K562 (cell line): ENCODE results near the gene SEC24B. TPM values are rescaled to one million over a fixed set of nuclear protein-coding genes. Genes with fewer than 3 reads are reported as not detected.
A peak's percentile ranks its signal among the peaks of the same experiment; 100 is the strongest.

Experiments
- ATAC-seq: fragments of 200-7000 bp; cut with Tn5 transposase; 3 replicates; pipeline ENCODE4 v1.9.1; 2020; ENCODE audit warnings: moderate library complexity
- BruUV-seq: library from RNA; stranded (reverse); fragments of 400-500 nt; replicated peaks from 2 replicates; lab custom pipeline; 2021; lab: Mats Ljungman, UMichigan
- CTCF ChIA-PET: fragments of 300-600 bp; formaldehyde crosslinking; extraction: SDS; loops from one replicate; lab custom pipeline; 2021; ENCODE audit warnings: low intra/inter-chr PET ratio; lab: Yijun Ruan, JAX
- POLR2A ChIA-PET: fragments of 300-600, 350-650 bp; sonication (Branson Sonifier 250); formaldehyde crosslinking; extraction: SDS; loops from one replicate; lab custom pipeline; 2021; ENCODE audit warnings: antibody characterized with exemption, inconsistent platforms; lab: Yijun Ruan, JAX
- DNase-seq, 4 experiments: peaks; one replicate each; pipeline versions ENCODE4 v3.0.0 to v3.0.0-alpha.2; 2011 to 2018; ENCODE audit warnings: low spot score in 3 of 4, mixed read lengths in 3 of 4; ENCODE audit errors: extremely low read depth in 1 of 4
- FAIRE-seq: peaks from 2 replicates; lab custom pipeline; 2011; peaks lifted over from hg19 to GRCh38; lab: Jason Lieb, UNC
- H2AFZ ChIP-seq: 2 replicates; pipeline ENCODE4 v1.6.0; 2011; ENCODE audit warnings: low read depth, low read length, control low read depth, inconsistent platforms
- H3K27ac ChIP-seq: fragments of 200-600 bp; 3 replicates; pipeline ENCODE4 v1.8.0; 2011; ENCODE audit warnings: low read depth, mild to moderate bottlenecking, control low read depth, inconsistent platforms, low read length, moderate library complexity, mixed read lengths; ENCODE audit errors: extremely low read depth
- H3K27me3 ChIP-seq, 2 experiments: fragments of 300-600 bp in 1 of 2; 2 replicates in 1 of 2; 3 replicates in 1 of 2; pipeline versions ENCODE4 v1.6.0 to v1.8.0; 2011; ENCODE audit warnings: inconsistent platforms in 2 of 2, low read length in 2 of 2, mild to moderate bottlenecking in 1 of 2, mixed read lengths in 1 of 2, moderate library complexity in 1 of 2; ENCODE audit not compliant: control insufficient read depth in 2 of 2, insufficient read depth in 2 of 2
- H3K36me3 ChIP-seq: fragments of 300-600 bp; 3 replicates; pipeline ENCODE4 v1.8.0; 2011; ENCODE audit warnings: mild to moderate bottlenecking, low read length, inconsistent platforms; ENCODE audit not compliant: control insufficient read depth, insufficient read depth
- H3K4me1 ChIP-seq, 2 experiments: fragments of 200-600 bp in 1 of 2; replicated peaks in 1 of 2; 2 replicates in 1 of 2; 3 replicates in 1 of 2; pipeline versions ENCODE4 v1.5.1 to v1.8.0; 2011; ENCODE audit warnings: inconsistent platforms in 2 of 2, low read length in 2 of 2, mild to moderate bottlenecking in 1 of 2, mixed read lengths in 1 of 2, moderate library complexity in 1 of 2; ENCODE audit not compliant: control insufficient read depth in 2 of 2, insufficient read depth in 2 of 2
- H3K4me2 ChIP-seq: 2 replicates; pipeline ENCODE4 v1.6.1; 2011; ENCODE audit warnings: low read length, control low read depth, inconsistent platforms, mixed read lengths; ENCODE audit not compliant: insufficient read depth
- H3K4me3 ChIP-seq: fragments of 200-600 bp; sonication (generic), shearing (Covaris generic); 2 replicates; pipeline ENCODE4 v1.5.1; 2016; ENCODE audit warnings: control low read depth, inconsistent platforms
- H3K79me2 ChIP-seq: fragments of 200-600 bp; 3 replicates; pipeline ENCODE4 v1.8.0; 2011; ENCODE audit warnings: low read length, inconsistent platforms; ENCODE audit not compliant: control insufficient read depth, insufficient read depth
- H3K9ac ChIP-seq, 2 experiments: 2 replicates each; pipeline versions ENCODE4 v1.6.0 to v1.6.1; 2011; ENCODE audit warnings: low read depth in 2 of 2, low read length in 2 of 2, control low read depth in 1 of 2, inconsistent platforms in 1 of 2, mild to moderate bottlenecking in 1 of 2, mixed read lengths in 1 of 2; ENCODE audit not compliant: insufficient read depth in 1 of 2
- H3K9me1 ChIP-seq: one replicate; pipeline ENCODE4 v1.6.0; 2011; ENCODE audit warnings: inconsistent platforms, mild to moderate bottlenecking, low read length, moderate library complexity; ENCODE audit not compliant: control insufficient read depth, insufficient read depth
- H3K9me3 ChIP-seq: replicated peaks from 2 replicates; pipeline ENCODE4 v1.5.1; 2011; ENCODE audit warnings: low read depth, low read length, inconsistent platforms; ENCODE audit not compliant: control insufficient read depth, insufficient read depth
- H4K20me1 ChIP-seq: replicated peaks from 2 replicates; pipeline ENCODE4 v1.6.1; 2011; ENCODE audit warnings: low read length, inconsistent platforms, mixed read lengths; ENCODE audit not compliant: control insufficient read depth, insufficient read depth
- CBFA2T2 ChIP-seq: fragments of 450-650 bp; conservative IDR thresholded peaks from 2 replicates; pipeline ENCODE4 v1.6.1; 2017; ENCODE audit warnings: mild to moderate bottlenecking
- CREM ChIP-seq: IDR thresholded peaks from 2 replicates; pipeline ENCODE4 v1.6.1; 2014; ENCODE audit warnings: antibody characterized with exemption, low read depth
- GABPB1 ChIP-seq: sonication (generic); formaldehyde crosslinking; IDR thresholded peaks from 2 replicates; pipeline ENCODE4 v1.8.0; 2022; ENCODE audit warnings: mild to moderate bottlenecking, missing genetic modification reagents
- LEF1 ChIP-seq: fragments of 450-650 bp; IDR thresholded peaks from 2 replicates; pipeline ENCODE4 v1.6.1; 2016; ENCODE audit warnings: mild to moderate bottlenecking
- PTRF ChIP-seq: fragments of 450-650 bp; IDR thresholded peaks from 2 replicates; pipeline ENCODE4 v1.6.1; 2016; ENCODE audit warnings: mild to moderate bottlenecking, missing genetic modification characterization, missing compliant biosample characterization
- RAD21 ChIP-seq, 2 experiments: fragments of 250-450 bp in 1 of 2; fragments of 450-650 bp in 1 of 2; sonication (Bioruptor Pico) in 1 of 2; formaldehyde crosslinking in 1 of 2; IDR thresholded peaks in 1 of 2; conservative IDR thresholded peaks in 1 of 2; 2 replicates each; pipeline versions ENCODE4 v1.4.0 to v1.8.0; 2020 to 2022; ENCODE audit warnings: mild to moderate bottlenecking in 2 of 2, moderate library complexity in 1 of 2
- RCOR1 ChIP-seq, 2 experiments: IDR thresholded peaks; 2 replicates each; pipeline ENCODE4 v1.6.1; 2012; ENCODE audit warnings: low read depth in 2 of 2, low read length in 2 of 2, borderline replicate concordance in 1 of 2, improper control_type of control experiment in 1 of 2
- TCFL5 ChIP-seq: fragments of 250-450 bp; sonication (Bioruptor Pico); conservative IDR thresholded peaks from 2 replicates; pipeline ENCODE4 v1.6.1; 2021; ENCODE audit warnings: mild to moderate bottlenecking, moderate library complexity, matching md5 sums
- XRCC4 ChIP-seq: IDR thresholded peaks from one replicate; pipeline ENCODE4 v1.6.1; 2011; ENCODE audit not compliant: insufficient read depth, insufficient read length; ENCODE audit errors: extremely low read depth
- ZC3H8 ChIP-seq: fragments of 450-650 bp; IDR thresholded peaks from 2 replicates; pipeline ENCODE4 v1.6.1; 2017
- ZNF79 ChIP-seq: fragments of 250-450 bp; sonication (Bioruptor Pico); IDR thresholded peaks from 2 replicates; pipeline ENCODE4 v1.4.0; 2020; ENCODE audit warnings: low read depth, mild to moderate bottlenecking, moderate library complexity
- WGBS: fragments of 100-300 bp; shearing (Covaris generic); methylation state at CpG from one replicate; pipeline ENCODE4 v1.1.6; 2016; ENCODE audit warnings: low coverage, mixed read lengths; ENCODE audit not compliant: insufficient coverage; ENCODE audit errors: missing lambda C conversion rate; 5-methylcytosine and 5-hydroxymethylcytosine counted together
- in situ Hi-C: fragments of 300-500 bp; cut with MboI; formaldehyde crosslinking; loops from 4 replicates; pipeline ENCODE4 v1.15.0; 2018; ENCODE audit warnings: inconsistent platforms, mixed read lengths
- intact Hi-C: fragments of 100-400 bp; cut with micrococcal nuclease; formaldehyde crosslinking; loops from 2 replicates; pipeline ENCODE4 v1.14.2; 2022
- polyA plus RNA-seq, 8 experiments: library from polyadenylated mRNA; depleted of rRNA in 4 of 8; stranded (reverse) in 5 of 8; unstranded in 3 of 8; fragments of >200 nt; fragmentation: Nextera tagmentation in 2 of 8; fragmentation: Illumina TruSeq in 1 of 8; extraction: Ambion mirVana in 2 of 8; extraction: Trizol in 1 of 8; gene quantifications; 2 replicates each; pipeline versions ENCODE4 v1.2.1 to v1.2.3, GENCODE V29; 2011 to 2014; ENCODE audit warnings: inconsistent platforms in 1 of 8, missing spikeins in 1 of 8
- total RNA-seq, 7 experiments: library from RNA; depleted of rRNA in 6 of 7; stranded (reverse); fragments of >200 nt in 6 of 7; fragmentation: Illumina TruSeq in 2 of 7; extraction: Trizol in 2 of 7; gene quantifications; 2 replicates each; pipeline versions ENCODE4 v1.2.1 to v1.2.3, GENCODE V29; 2011 to 2021; ENCODE audit warnings: low replicate concordance in 1 of 7
- TF ChIP-seq, protein P1 (sequence below), 2 experiments: fragments of 150-350 bp in 1 of 2; IDR thresholded peaks; 2 replicates each; pipeline ENCODE4 v1.6.1; 2012 to 2016; ENCODE audit warnings: low read depth in 2 of 2, low read length in 2 of 2, mild to moderate bottlenecking in 1 of 2, moderate library complexity in 1 of 2

Gene SEC24B
- total and polyA plus RNA-seq, 9 of the 15 experiments (the other 6 are each of a cell fraction or from before 2014, with no cell fraction given): 6.3 to 46.4 (median 17.1) TPM

DNA sequence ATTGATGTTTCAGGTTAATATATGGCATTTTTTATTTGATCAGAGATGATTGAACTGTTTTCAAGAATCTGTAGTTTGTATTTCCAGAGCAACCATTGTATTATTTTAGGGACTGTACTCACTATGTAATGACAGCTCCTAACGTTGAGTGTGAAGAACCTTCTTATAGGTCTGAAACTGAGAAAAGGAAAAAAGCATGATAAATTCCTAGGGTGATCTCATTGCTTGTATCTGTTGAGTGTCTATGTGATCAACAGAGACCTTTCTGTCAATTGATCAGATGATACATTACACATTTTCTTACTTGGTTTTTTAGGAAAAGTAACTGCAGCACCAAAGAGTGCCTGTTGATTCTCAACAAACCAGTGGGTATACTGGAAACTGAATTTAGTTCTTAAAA lies 40.2 kb downstream of the SEC24B start:
- H3K4me3 ChIP-seq: no peak overlapping the region
- DNase-seq (no peak), FAIRE-seq (no peak), ATAC-seq (no peak)
- TSS peak; percentile 22 for BruUV-seq
- no peak overlapping the region for H3K4me2 ChIP-seq
- peaks cover 0 to 14% of the 10 kb centered on the region in 2 experiments; a peak in 3 of 5 replicates for H3K4me1 ChIP-seq
- CTCF ChIA-PET: no interaction called here
- no peak overlapping the region for H3K27ac ChIP-seq
- H4K20me1 ChIP-seq: peaks cover 8% of the 10 kb centered on the region; the same call in 1 of the 2 replicates
- intact Hi-C loops: no loop called here
- 92% methylated on average over 1 of the region's 1 CpG for WGBS
- peaks cover 4% of the 10 kb centered on the region for H3K9me1 ChIP-seq
- no peak overlapping the region for H2AFZ ChIP-seq
- no peaks in the 10 kb centered on the region for H3K27me3 ChIP-seq
- POLR2A ChIA-PET: no interaction called here
- peaks cover 84% of the 10 kb centered on the region for H3K79me2 ChIP-seq
- peaks cover 41% of the 10 kb centered on the region for H3K36me3 ChIP-seq
- no peaks in the 10 kb centered on the region for H3K9me3 ChIP-seq
- H3K9ac ChIP-seq: no peak overlapping the region
- in situ Hi-C loops: no loop called here
- TF ChIP-seq PTRF (tag): no peak
- no peak for TF ChIP-seq LEF1
- TF ChIP-seq ZNF79 (CRISPR knock-in tag): no peak

DNA sequence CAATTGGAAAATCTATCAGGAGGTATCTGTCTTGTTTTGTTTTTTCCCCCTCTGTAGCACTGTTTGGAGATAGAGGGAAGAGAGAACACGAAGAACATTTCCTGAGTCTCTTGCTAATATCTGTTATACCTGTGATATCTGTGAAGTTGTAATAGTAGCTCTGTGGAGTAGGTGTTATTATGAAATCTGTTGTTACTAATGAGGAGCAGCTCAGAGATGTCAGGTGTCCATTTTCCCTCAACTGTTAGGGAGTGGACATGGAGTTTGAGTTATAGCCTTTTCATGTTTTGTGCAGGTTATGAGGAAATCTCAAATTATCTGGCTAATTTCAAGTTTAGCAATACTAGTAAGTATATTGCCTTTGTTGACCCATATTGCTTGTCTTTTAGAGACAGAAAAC lies 52.4 kb downstream of the SEC24B start:
- H3K36me3 ChIP-seq: peaks cover 39% of the 10 kb centered on the region
- intact Hi-C loops: no loop called here
- no peaks in the 10 kb centered on the region for H4K20me1 ChIP-seq
- FAIRE-seq: peak; percentile 19
- H3K27ac ChIP-seq: no peak overlapping the region
- H3K79me2 ChIP-seq: peaks cover 11% of the 10 kb centered on the region; the same call in 1 of the 3 replicates
- H3K4me3 ChIP-seq: no peak overlapping the region
- POLR2A ChIA-PET: interaction anchor here (0.7 kb wide), 1 partner anchor 10 kb away, joined by 3 read pairs; no protein-coding TSS in a partner anchor
- no peak overlapping the region for H2AFZ ChIP-seq
- CTCF ChIA-PET: no interaction called here
- no peaks in the 10 kb centered on the region for H3K9me3 ChIP-seq
- no peak overlapping the region for H3K9ac ChIP-seq
- H3K9me1 ChIP-seq: no peaks in the 10 kb centered on the region
- H3K27me3 ChIP-seq: no peaks in the 10 kb centered on the region
- TF ChIP-seq ZC3H8 (no peak), TCFL5 (CRISPR knock-in tag) (no peak), XRCC4 (no peak), CREM (no peak), RAD21 (CRISPR knock-in tag; conservative IDR thresholded peaks at IDR 0.05 in 1 of 2, IDR thresholded peaks at IDR 0.05 in 1 of 2) (no peak), CBFA2T2 (no peak), RCOR1 (IDR thresholded peaks at IDR 0.05; ENCODE audit: borderline replicate concordance in 1 of 2, low read depth in 2 of 2, low read length in 2 of 2) (no peak), GABPB1 (CRISPR knock-in tag) (no peak)
- TF ChIP-seq, protein P1, sequence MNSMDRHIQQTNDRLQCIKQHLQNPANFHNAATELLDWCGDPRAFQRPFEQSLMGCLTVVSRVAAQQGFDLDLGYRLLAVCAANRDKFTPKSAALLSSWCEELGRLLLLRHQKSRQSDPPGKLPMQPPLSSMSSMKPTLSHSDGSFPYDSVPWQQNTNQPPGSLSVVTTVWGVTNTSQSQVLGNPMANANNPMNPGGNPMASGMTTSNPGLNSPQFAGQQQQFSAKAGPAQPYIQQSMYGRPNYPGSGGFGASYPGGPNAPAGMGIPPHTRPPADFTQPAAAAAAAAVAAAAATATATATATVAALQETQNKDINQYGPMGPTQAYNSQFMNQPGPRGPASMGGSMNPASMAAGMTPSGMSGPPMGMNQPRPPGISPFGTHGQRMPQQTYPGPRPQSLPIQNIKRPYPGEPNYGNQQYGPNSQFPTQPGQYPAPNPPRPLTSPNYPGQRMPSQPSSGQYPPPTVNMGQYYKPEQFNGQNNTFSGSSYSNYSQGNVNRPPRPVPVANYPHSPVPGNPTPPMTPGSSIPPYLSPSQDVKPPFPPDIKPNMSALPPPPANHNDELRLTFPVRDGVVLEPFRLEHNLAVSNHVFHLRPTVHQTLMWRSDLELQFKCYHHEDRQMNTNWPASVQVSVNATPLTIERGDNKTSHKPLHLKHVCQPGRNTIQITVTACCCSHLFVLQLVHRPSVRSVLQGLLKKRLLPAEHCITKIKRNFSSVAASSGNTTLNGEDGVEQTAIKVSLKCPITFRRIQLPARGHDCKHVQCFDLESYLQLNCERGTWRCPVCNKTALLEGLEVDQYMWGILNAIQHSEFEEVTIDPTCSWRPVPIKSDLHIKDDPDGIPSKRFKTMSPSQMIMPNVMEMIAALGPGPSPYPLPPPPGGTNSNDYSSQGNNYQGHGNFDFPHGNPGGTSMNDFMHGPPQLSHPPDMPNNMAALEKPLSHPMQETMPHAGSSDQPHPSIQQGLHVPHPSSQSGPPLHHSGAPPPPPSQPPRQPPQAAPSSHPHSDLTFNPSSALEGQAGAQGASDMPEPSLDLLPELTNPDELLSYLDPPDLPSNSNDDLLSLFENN (IDR thresholded peaks at IDR 0.05; ENCODE audit: low read depth in 2 of 2, low read length in 2 of 2): no peak
- TF ChIP-seq, all 486 proteins: peak for 0
- no TSS peak for BruUV-seq
- Histone ChIP-seq H3K4me1 (no peaks in the 10 kb centered on the region), H3K4me2 (no peak overlapping the region)
- 71% methylated on average over 1 of the region's 1 CpG for WGBS
- no peak for ATAC-seq
- no peak for DNase-seq
- in situ Hi-C loops: no loop called here
